Hepatocyte (in vitro differentiated cells): ENCODE data around the gene DPYD.

Experiments used
- EZH2 ChIP-seq: fragments of 200-600 bp; sonication (generic); IDR thresholded peaks from 2 replicates; pipeline ENCODE4 v1.6.1; 2016; ENCODE audit warnings: antibody characterized with exemption, mild to moderate bottlenecking, borderline replicate concordance
- TF ChIP-seq, protein P1 (sequence below): fragments of 200-600 bp; sonication (generic); IDR thresholded peaks from 2 replicates; pipeline ENCODE4 v1.5.1; 2016; ENCODE audit warnings: antibody characterized with exemption, mild to moderate bottlenecking; ENCODE audit not compliant: poor library complexity

DNA sequence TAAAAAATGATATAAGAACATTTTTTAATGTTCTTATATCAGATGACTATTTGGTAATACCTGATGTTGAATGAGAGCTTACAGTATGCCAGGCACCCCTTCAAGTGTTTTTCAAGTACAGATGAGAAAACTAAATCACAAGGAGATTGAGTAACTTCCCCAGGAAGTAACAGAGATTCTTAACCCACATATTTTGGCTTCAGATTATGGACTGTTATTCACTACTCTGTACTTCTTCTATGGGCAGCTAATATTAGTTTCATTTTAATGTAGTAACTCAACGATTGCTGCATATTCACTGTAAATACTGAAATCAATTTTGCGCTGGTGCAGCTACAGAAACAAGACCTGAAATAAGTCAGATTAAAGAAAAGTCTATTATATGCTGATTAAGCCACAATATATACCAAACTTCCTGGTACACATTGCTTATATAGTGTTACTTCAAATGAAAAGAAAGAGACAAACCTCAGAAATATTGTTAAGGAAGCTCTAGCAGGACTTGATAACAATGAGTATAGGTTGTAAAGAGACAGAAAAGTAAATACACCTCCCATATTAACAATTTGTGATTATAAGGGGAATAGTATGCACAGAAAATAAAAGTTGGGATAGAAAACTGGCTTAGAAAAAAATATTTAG is 19.7 kb downstream of the DPYD start:
- TF ChIP-seq, protein P1, sequence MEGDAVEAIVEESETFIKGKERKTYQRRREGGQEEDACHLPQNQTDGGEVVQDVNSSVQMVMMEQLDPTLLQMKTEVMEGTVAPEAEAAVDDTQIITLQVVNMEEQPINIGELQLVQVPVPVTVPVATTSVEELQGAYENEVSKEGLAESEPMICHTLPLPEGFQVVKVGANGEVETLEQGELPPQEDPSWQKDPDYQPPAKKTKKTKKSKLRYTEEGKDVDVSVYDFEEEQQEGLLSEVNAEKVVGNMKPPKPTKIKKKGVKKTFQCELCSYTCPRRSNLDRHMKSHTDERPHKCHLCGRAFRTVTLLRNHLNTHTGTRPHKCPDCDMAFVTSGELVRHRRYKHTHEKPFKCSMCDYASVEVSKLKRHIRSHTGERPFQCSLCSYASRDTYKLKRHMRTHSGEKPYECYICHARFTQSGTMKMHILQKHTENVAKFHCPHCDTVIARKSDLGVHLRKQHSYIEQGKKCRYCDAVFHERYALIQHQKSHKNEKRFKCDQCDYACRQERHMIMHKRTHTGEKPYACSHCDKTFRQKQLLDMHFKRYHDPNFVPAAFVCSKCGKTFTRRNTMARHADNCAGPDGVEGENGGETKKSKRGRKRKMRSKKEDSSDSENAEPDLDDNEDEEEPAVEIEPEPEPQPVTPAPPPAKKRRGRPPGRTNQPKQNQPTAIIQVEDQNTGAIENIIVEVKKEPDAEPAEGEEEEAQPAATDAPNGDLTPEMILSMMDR = no peak
- TF ChIP-seq EZH2 = no peak
